Osteocyte (in vitro differentiated cells): ENCODE measurements around the gene TAC3. TPM values are rescaled to one million over a fixed set of nuclear protein-coding genes. Genes with fewer than 3 reads are reported as not detected.
"Not testable (repeated sequence)": the region's sequence is repeated elsewhere in the genome, so short reads cannot be mapped to it uniquely, and the experiment has no call there.

Experiments used
- DNase-seq: peaks from one replicate; pipeline ENCODE4 v3.0.0; 2021; ENCODE audit warnings: mixed read lengths; ENCODE audit not compliant: unreplicated experiment; ENCODE audit errors: extremely low spot score
- H3K27ac Mint-ChIP-seq: one replicate; pipeline ENCODE4 v1.8.0; 2021; ENCODE audit warnings: mild to moderate bottlenecking, mixed read lengths; ENCODE audit not compliant: unreplicated experiment
- H3K27me3 Mint-ChIP-seq: one replicate; pipeline ENCODE4 v1.8.0; 2021; ENCODE audit warnings: mixed read lengths; ENCODE audit not compliant: unreplicated experiment
- H3K36me3 Mint-ChIP-seq: one replicate; pipeline ENCODE4 v1.8.0; 2021; ENCODE audit warnings: mixed read lengths; ENCODE audit not compliant: unreplicated experiment
- H3K4me1 Mint-ChIP-seq: one replicate; pipeline ENCODE4 v1.8.0; 2021; ENCODE audit warnings: mixed read lengths; ENCODE audit not compliant: unreplicated experiment
- H3K4me3 Mint-ChIP-seq: one replicate; pipeline ENCODE4 v1.8.0; 2021; ENCODE audit warnings: mild to moderate bottlenecking, moderate library complexity, mixed read lengths; ENCODE audit not compliant: unreplicated experiment
- H3K9me3 Mint-ChIP-seq: one replicate; pipeline ENCODE4 v1.8.0; 2021; ENCODE audit warnings: mixed read lengths; ENCODE audit not compliant: unreplicated experiment
- total RNA-seq: library from RNA; stranded (reverse); gene quantifications from 2 replicates; pipeline ENCODE4 v1.2.1, GENCODE V29; 2021

The TAC3 gene
- total RNA-seq, 1 donor from 2014 or later: not detected

DNA sequence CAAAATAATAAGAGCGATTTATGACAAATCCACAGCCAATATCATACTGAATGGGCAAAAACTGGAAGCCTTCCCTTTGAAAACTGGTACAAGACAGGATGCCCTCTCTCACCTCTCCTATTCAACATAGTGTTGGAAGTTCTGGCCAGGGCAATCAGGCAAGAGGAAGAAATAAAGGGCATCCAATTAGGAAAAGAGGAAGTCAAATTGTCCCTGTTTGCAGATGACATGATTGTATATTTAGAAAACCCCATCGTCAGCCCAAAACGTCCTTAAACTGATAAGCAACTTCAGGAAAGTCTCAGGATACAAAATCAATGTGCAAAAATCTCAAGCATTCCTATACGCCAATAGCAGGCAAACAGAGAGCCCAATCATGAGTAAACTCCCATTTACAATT lies 54.1 kb downstream of the TAC3 start:
- not testable (repeated sequence) for H3K4me3 Mint-ChIP-seq, H3K9me3 Mint-ChIP-seq

More for the DNA sequence above, 54.1 kb downstream of the TAC3 start:
- DNase-seq, H3K27ac Mint-ChIP-seq, H3K4me1 Mint-ChIP-seq, H3K36me3 Mint-ChIP-seq: not testable (repeated sequence)
- peaks cover 44% of the 10 kb centered on the region for H3K27me3 Mint-ChIP-seq

Other genes with a start within 250 kb of the TAC3 start
- not detected in 2 replicates for gene SDR9C7, start 82.1 kb downstream of the TAC3 start, total RNA-seq
- gene RDH16, start 58.9 kb downstream of the TAC3 start, total RNA-seq: 0.16 and 0.27 TPM in 2 replicates
- gene ZBTB39, start 10.0 kb downstream of the TAC3 start, total RNA-seq: 6.4 and 7.0 TPM in 2 replicates
- not detected in 2 replicates for gene MYO1A, start 33.6 kb upstream of the TAC3 start, total RNA-seq
- gene NEMP1, start 62.3 kb upstream of the TAC3 start, total RNA-seq: 12.1 and 14.5 TPM in 2 replicates
- 41.9 and 42.8 TPM in 2 replicates for gene NAB2, start 72.6 kb upstream of the TAC3 start, total RNA-seq
- 154 and 161 TPM in 2 replicates for gene STAT6, start 94.8 kb upstream of the TAC3 start, total RNA-seq
- 591 and 603 TPM in 2 replicates for gene LRP1, start 112.0 kb upstream of the TAC3 start, total RNA-seq
- gene LRP1-AS, start 131.1 kb upstream of the TAC3 start, total RNA-seq: not detected in 2 replicates
- 62.6 and 63.8 TPM in 2 replicates for gene NXPH4, start 200.3 kb upstream of the TAC3 start, total RNA-seq
- 263 and 290 TPM in 2 replicates for gene SHMT2, start 213.2 kb upstream of the TAC3 start, total RNA-seq
- 1.8 and 2.4 TPM in 2 replicates for gene STAC3, start 234.7 kb upstream of the TAC3 start, total RNA-seq